Raji (cell line): Measurements from ENCODE around the gene APOBEC3B.

Experiments used
- POLR2A ChIP-seq: IDR thresholded peaks from 2 replicates; pipeline ENCODE4 v1.6.1; 2011; ENCODE audit warnings: low read depth, low read length, control low read depth; ENCODE audit not compliant: insufficient read depth

APOBEC3B gene

DNA sequence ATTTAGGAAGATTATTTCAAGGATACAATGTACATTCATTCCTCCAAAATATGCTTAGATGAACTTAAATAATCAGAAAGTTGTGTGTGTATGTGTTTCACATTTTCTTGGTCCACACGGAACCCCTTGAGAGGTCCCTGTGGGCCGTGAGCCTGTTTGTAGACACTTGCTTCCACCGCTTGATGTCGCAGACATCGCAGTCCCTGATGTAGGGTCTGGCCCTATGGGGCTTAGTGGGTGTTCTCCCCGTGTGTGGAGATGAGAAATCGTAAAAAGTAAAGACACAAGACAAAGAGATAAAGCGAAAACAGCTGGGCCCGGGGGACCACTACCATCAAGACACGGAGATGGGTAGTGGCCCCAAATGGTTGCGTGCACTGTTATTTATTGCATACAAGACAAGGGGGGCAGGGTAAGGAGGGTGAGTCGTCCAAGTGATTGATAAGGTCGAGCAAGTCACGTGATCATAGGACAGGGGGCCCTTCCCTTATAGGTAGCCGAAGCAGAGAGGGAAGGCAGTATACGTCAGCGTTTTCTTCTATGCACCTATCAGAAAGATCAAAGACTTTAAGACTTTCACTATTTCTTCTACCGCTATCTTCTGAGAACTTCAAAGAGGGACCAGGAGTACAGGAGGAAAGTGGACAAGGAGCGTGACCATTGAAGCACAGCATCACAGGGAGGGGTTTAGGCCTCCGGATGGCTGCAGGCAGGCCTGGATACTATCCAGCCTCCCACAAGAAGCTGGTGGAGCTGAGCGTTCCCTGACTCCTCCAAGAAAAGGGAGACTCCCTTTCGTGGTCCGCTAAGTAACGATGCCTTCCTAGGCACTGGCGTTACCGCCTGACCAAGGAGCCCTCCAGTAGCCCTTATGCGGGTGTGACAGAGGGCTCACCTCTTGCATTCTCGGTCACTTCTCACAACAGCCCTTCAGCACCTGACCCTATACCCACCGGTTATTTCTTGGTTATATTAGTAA lies 30.7 kb downstream of the APOBEC3B start:
- TF ChIP-seq POLR2A: no peak

DNA sequence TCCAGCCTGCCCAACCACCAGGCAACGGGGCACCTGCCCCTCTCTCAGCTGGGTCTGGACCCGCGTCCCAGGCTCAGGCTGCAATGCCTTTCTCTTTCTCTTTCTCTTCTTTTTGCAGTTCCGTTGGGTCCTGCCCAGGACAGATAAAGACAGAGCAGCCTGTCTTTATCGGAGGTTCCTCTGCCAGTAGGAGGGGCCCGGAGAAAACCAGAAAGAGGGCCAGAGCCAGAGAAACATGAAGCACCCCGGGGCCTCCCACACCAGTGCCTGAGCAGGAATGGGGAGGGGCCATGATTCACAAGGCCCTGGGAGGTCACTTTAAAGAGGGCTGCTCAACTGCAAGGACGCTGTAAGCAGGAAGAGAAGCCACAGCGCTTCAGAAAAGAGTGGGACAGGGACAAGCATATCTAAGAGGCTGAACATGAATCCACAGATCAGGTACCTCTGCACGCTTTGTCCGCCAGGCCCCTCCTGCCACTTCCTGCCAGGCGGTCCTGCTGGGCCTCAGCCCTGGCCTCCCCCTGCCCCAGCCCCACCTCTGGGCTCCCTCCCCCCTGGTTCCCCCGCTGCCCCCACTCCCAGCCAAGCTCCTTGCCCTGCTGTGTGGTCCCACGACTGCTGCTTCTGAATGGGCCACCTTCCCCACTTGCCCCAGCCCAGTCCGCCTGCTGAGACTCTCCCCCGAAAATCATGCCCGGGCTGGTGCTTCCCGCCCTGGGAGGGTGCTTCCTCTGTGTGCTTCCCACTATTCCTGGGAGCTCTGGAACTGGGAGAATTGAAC lies 32.0 kb downstream of the APOBEC3B start, which contains the start of gene APOBEC3C:
APOBEC3C (plus strand) TSS at position 316 of the 781 bp plus-strand sequence; CDS start at position 422, 106 bp downstream.
- TF ChIP-seq POLR2A: peak; percentile 67

DNA sequence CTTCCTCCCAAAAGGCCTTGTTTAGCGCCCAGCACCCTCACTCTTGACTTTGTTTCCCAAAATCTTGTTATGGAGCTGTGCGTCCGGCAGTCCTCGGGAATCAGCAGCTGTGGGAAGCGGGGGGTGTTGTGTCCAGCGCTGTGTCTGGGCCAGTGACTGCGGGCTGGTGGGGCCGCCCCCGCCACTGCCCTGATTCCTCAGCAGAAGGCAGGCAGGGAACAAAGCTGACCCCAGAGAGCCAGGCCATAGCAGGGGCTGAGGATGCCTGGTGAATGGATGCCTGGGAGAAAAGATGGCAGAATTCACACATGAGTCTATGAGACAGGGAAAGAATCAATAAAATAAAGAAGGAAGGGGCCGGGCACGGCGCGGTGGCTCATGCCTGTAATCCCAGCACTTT lies 34.4 kb downstream of the APOBEC3B start:
- no peak for TF ChIP-seq POLR2A

DNA sequence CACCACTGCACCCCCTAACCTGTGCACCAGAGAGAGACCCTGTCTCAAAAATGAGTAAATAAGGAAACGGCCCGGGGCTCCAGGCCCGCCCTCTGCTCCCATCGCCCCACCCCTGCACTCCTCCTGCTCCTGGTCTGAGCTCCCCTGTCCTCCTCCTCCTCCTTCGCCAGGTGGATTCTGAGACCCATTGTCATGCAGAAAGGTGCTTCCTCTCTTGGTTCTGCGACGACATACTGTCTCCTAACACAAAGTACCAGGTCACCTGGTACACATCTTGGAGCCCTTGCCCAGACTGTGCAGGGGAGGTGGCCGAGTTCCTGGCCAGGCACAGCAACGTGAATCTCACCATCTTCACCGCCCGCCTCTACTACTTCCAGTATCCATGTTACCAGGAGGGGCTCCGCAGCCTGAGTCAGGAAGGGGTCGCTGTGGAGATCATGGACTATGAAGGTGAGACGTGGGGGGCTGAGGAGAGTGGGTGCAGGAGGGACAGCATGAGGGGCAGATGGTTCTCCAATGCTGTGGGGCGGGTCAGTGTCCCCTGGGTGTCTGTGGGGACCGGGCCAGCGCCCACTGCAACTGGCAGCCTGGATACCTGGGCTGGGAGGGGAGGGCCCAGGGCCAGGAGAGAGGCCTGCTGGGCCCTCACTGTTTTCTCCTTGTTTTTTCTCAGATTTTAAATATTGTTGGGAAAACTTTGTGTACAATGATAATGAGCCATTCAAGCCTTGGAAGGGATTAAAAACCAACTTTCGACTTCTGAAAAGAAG lies 35.6 kb downstream of the APOBEC3B start:
- TF ChIP-seq POLR2A: no peak

DNA sequence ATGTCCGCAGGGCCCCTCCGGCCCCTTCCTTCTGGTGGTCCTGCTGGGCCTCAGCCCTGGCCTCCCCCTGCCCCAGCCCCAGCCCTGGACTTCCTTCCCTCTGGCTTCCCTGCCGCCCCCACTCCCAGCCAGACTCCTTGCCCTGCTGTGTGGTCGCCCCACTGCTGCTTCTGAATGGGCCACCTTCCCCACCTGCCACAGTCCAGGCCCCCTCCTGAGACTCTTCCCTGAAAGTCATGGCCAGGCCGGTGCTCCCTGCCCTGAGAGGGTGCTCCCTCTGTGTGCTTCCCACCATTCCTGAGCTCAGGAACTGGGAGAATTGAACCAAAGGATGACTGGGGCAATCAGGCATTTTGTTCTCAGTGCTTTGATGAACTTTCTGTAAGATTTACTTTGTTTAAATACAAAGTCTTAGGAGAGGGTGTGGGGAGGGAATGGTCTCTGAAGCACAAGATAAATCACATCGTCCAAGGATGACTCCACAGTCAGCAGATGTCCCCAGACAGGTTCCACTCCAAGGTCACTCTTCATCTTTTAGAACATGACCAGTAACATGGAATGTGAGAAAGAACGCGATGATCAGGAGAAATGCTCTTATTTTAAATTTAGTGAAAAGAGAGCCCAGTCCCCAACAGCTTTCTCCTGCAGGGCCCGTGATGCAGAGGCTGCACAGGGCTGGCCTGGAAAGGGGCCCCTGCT lies 39.6 kb downstream of the APOBEC3B start:
- TF ChIP-seq POLR2A: no peak

DNA sequence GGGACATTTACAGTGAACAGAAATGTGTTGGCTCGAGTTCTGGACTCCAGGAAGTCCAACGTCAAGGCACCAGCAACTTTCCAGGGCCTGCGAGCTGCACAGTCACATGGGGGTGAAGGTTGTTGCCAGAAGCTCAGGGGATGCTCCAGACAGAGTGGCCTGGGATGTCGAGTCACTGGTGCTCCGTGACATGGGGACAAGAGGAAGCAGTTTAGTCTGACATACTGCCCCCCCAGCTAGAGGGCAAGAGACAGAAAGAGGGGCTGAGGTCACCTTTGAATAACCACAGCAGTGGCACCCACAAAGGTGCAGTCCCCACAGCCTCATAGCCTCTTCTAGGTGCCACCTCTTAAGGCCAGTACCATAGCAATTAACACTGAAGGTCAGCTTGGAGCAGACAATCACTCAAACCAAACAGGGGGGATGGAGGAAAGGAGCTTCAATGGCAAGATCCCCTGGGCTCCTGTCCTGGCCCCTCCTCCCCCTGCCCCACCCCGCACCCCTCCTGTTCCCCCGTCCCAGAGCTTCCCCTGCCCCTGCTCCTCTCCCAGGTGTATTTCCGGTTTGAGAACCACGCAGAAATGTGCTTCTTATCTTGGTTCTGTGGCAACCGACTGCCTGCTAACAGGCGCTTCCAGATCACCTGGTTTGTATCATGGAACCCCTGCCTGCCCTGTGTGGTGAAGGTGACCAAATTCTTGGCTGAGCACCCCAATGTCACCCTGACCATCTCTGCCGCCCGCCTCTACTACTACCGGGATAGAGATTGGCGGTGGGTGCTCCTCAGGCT lies 42.6 kb downstream of the APOBEC3B start:
- TF ChIP-seq POLR2A: no peak

DNA sequence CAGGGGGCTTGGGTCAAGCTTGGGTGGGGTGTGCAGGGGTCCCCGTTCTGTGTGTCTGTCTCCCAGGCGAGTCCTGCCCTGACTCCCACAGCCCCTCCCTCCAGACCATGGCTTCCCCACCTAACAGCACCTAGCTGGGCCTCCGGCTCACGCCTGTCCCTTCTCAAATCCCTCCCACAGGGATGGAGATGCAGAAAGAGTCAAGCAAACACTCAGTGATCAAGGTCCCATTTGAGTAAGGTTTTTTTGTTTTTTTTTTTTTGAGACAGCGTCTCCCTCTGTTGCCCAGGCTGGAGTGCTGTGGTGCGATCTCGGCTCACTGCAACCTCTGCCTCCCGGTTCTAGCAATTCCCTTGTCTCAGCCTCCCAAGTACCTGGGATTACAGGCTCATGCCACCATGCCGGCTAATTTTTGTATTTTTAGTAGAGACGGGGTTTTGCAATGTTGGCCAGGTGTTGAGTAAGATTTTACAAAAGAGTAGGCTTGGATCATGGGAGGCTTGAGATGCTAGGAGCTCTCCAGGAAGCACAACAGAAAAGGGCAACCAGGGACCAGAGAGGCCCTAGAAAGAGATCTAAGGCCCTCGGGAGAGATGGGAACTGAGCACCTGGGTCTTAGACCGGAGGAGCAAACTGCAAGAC lies 44.5 kb downstream of the APOBEC3B start:
- no peak for TF ChIP-seq POLR2A

DNA sequence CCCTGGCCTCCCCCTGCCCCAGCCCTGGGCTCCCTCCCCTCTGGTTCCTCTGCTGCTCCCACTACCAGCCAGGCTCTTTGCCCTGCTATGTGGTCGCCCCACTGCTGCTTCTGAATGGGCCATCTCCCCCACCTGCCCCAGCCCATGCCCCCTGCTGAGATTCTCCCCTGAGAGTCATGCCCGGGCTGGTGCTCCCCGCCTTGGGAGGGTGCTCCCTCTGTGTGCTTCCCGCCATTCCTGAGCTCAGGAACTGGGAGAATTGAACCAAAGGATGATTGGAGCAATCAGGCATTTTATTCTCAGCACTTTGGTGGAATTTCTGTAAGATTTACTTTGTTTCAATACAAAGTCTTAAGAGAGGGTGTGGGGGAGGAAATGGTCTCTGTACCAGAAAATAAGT lies 45.6 kb downstream of the APOBEC3B start:
- no peak for TF ChIP-seq POLR2A

DNA sequence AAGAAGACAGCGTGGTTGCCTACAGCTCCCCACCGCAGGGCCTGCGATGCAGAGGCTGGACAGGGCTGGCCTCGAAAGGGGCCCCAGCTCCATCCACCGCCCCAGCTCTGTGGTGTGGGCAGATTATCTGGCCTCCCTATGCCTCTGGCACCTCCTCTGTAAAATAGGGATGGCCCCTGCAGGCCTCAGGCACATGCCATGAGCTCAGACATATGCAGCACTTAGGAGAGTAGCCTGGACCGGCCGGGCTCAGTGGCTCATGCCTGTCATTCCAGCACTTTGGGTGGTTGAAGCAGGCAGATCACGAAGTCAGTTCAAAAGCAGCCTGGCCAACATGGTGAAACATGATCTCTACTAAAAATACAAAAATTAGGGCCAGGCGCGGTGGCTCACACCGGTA lies 46.1 kb downstream of the APOBEC3B start:
- no peak for TF ChIP-seq POLR2A

DNA sequence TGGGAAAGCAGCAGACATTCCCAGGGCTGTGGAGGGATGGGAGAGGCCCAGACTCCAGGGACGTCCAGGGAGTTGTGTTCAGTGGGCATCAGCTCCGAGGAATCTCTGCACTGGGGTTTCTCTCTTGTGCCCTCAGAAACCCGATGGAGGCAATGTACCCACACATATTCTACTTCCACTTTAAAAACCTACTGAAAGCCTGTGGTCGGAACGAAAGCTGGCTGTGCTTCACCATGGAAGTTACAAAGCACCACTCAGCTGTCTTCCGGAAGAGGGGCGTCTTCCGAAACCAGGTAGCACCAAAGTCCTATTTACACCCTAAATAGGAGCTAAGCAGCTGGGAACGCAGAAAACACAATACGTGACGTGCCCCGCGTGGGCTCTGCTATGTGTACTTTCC lies 47.1 kb downstream of the APOBEC3B start:
- no peak for TF ChIP-seq POLR2A

DNA sequence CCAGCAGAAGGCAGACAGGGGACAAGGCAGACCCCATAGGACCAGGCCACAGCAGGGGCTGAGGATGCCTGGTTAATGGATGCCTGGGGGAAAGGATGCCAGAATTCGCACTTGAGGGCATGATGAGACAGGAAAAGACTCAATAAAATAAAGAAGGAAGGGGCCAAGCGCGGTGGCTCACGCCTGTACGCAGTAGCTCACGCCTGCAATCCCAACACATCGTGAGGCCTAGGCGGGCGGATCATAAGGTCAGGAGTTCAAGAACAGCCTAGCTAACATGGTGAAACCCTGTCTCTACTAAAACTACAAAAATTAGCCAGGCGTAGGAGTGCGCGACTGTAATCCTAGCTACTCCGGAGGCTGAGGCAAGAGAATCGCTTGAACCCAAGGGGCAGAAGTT lies 48.6 kb downstream of the APOBEC3B start:
- TF ChIP-seq POLR2A: no peak

DNA sequence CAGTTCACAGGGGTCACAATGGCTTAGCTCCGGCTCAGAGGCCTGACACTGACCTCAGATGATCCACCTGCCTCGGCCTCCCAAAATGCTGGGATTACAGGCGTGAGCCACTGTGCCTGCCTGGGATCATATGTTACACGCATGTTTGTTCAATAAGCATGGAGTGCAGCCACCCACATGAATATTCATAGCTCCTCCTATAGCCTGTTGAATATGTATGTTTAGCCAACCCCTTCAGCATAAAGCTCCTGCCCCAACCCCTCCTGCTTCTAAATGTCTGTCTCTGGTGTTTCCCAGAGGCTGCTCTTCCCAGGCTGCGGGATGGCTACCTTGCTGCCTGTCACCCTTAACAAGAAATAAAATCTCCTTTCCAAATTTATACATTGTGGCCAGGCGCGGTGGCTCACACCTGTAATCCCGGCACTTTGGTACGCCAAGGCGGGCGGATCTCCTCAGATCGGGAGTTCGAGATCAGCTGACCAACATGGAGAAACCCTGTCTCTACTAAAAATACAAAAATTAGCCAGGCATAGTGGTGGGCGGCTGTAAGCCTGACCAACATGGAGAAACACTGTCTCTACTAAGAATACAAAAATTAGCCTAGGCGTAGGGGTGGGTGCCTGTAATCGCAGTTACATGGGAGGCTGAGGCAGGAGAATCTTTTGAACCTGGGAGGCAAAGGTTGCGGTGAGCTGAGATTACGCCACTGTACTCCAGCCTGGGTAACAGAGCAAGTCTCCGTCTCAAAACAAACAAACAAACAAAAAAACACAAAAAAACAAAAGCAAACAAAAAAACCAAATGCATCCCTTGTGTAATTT lies 57.4 kb downstream of the APOBEC3B start:
- TF ChIP-seq POLR2A: no peak
